Psoas muscle (tissue), 8 donors: Measurements from ENCODE around the gene VAC14. TPM values are rescaled to one million over a fixed set of nuclear protein-coding genes. Genes with fewer than 3 reads are reported as not detected.

Experiments used
- ATAC-seq, 4 donors: fragments of 200-7000 bp; cut with Tn5 transposase; one replicate each; pipeline ENCODE4 v1.9.1; 2020; ENCODE audit warnings: moderate library complexity in 3 of 4, mild to moderate bottlenecking in 2 of 4
- DNase-seq, 2 donors: peaks; one replicate each; pipeline ENCODE4 v3.0.0-alpha.2; 2020
- H3K27ac ChIP-seq: fragments of 200-600 bp; one replicate; pipeline ENCODE4 v1.8.0; 2022
- H3K27me3 ChIP-seq, 3 donors: fragments of 200-600 bp in 1 of 3; one replicate each; pipeline versions ENCODE4 v1.6.1 to v1.8.0; 2013 to 2022; ENCODE audit warnings: low read length in 2 of 3, mild to moderate bottlenecking in 2 of 3, moderate library complexity in 1 of 3; ENCODE audit not compliant: insufficient read depth in 3 of 3
- H3K36me3 ChIP-seq, 2 donors: fragments of 200-600 bp in 1 of 2; one replicate each; pipeline versions ENCODE4 v1.6.1 to v1.8.0; 2013 to 2022; ENCODE audit warnings: low read depth in 1 of 2, mild to moderate bottlenecking in 1 of 2, moderate library complexity in 1 of 2; ENCODE audit not compliant: insufficient read depth in 1 of 2
- H3K4me1 ChIP-seq: fragments of 200-600 bp; one replicate; pipeline ENCODE4 v1.8.0; 2022
- H3K4me3 ChIP-seq: fragments of 200-600 bp; one replicate; pipeline ENCODE4 v1.8.0; 2022; ENCODE audit warnings: mild to moderate bottlenecking
- H3K9me3 ChIP-seq: fragments of 200-600 bp; one replicate; pipeline ENCODE4 v1.8.0; 2022
- WGBS, 3 donors: extraction: QIAGEN DNeasy Blood & Tissue Kit; methylation state at CpG; one replicate each; pipeline versions ENCODE4 v1.1.6 to v1.1.7; 2013; 5-methylcytosine and 5-hydroxymethylcytosine counted together
- intact Hi-C, 2 donors: fragments of 100-400 bp; cut with DNase I; formaldehyde crosslinking; loops; one replicate each; pipeline versions ENCODE4 v1.11.0 to v1.14.2; 2022
- polyA plus RNA-seq, 3 donors: library from polyadenylated mRNA; stranded (reverse); fragments of 200-250 nt; gene quantifications; one replicate each; pipeline ENCODE4 v1.2.3, GENCODE V29; 2013
- total RNA-seq, 4 donors: library from RNA; stranded (reverse); fragmentation: NEBNext Ultra II Directional in 2 of 4; extraction: Animal tissue kit (Norgen Biotek cat#: 25700) in 2 of 4; gene quantifications; one replicate each; pipeline versions ENCODE4 v1.2.1 to v1.2.4, GENCODE V29; 2021 to 2023
- TF ChIP-seq, protein P1 (sequence below): fragments of 200-600 bp; IDR thresholded peaks from one replicate; pipeline ENCODE4 v1.8.0; 2022; ENCODE audit warnings: antibody characterized with exemption
- donor health status: healthy with polysubstance abuse.
- donor health status: DM: no; HTN: no; CAD: no; lungs with moderate emphysema.
- donor health status: Bipolar disorder and iron deficiency.
- donor health status: healthy.
- donor health status: DM: yes; HTN: yes; CAD: no.
- donor health status: DM: no; HTN: no; CAD: no.
- donor health status: DM: no; HTN: no; CAD: no.
- donor health status: DM: yes; HTN: yes; CAD: no.

The VAC14 gene
- total and polyA plus RNA-seq, 7 donors = 19.9 to 24.3 (median 23.0) TPM

DNA sequence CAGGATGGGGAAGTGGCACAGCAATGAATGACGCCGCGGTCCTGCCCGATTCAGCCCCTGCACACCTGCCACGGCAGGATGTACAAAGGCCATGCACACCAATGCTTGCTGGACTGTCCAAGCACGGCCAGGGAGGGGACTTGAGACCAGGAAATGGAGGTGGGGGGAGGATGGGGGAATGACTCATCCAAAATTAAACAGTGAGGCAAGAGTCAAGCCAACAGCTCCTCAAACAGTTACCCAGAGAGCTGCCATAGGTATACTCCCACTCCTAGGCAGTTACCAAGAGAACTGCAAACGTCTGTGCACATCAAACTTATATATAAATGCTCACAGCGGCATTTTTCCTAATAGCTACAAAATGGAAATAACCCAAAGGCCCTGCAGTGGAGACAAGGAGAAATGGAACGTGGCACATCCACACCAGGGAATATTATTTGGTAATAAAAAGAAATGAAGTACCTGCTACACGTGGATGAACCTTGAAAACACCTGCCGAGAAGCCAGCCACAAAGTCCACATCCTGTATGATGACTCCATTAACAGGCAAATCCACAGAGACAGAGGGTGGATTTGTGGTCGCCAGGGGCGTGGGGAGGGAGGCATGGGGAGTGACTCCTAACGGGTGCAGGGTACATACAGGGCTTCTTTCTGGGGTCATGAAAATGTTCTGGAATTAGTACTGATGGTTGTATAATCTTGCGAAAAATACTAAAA, 54.1 kb downstream of the VAC14 start:
- 49 to 54% (median 50%) methylated on average over 15 of the region's 15 CpGs for WGBS, 3 donors
- Histone ChIP-seq H3K27me3 (no peaks in the 10 kb centered on the region), H3K36me3 (peaks cover 0 to 15% of the 10 kb centered on the region in 2 donors), H3K9me3 (no peaks in the 10 kb centered on the region), H3K4me1 (peaks cover 68% of the 10 kb centered on the region), H3K4me3 (no peak overlapping the region), H3K27ac (peak overlapping the region; percentile 82)
- ATAC-seq (peak; percentile 53 to 65 (median 60)), DNase-seq (peak; percentile 77 to 84)
- TF ChIP-seq, protein P1, sequence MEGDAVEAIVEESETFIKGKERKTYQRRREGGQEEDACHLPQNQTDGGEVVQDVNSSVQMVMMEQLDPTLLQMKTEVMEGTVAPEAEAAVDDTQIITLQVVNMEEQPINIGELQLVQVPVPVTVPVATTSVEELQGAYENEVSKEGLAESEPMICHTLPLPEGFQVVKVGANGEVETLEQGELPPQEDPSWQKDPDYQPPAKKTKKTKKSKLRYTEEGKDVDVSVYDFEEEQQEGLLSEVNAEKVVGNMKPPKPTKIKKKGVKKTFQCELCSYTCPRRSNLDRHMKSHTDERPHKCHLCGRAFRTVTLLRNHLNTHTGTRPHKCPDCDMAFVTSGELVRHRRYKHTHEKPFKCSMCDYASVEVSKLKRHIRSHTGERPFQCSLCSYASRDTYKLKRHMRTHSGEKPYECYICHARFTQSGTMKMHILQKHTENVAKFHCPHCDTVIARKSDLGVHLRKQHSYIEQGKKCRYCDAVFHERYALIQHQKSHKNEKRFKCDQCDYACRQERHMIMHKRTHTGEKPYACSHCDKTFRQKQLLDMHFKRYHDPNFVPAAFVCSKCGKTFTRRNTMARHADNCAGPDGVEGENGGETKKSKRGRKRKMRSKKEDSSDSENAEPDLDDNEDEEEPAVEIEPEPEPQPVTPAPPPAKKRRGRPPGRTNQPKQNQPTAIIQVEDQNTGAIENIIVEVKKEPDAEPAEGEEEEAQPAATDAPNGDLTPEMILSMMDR = no peak
- intact Hi-C loops = no loop called here

DNA sequence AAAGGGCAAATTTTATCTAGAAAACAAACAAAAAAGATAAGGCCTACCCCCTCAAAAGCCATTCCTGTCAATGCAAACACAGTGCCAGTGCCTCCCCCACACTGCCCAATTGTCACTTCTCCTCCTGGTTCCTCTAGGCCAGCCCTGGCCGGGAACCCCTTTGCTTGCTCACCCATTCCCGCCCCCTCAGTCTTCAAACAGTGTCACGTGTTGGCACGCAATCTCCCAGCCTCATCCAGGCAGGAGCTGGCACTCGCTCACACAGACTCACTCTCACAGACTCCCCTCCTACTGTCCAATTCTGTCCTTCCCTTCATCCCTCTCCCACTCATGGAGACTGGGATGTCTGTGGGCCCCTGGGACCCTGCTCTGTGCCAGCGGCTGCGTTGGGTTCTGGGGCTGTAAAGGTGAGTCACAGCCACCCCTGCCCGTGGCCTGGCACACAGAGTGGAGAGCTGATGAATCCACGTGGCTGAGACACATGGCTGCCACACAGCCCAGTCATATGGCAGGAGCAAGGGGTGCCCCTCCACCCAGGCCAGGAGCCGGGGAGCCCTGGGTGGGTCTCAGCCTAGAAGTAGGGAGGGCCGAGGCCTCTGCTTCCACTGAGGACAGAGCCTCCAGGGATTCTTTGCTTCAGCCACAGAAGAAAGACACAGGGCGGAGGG, 54.8 kb downstream of the VAC14 start:
- peak; percentile 26 to 45 (median 32) for ATAC-seq
- 34 to 55% (median 41%) methylated on average over 12 of the region's 12 CpGs for WGBS, 3 donors
- H3K36me3 ChIP-seq = peaks cover 0 to 15% of the 10 kb centered on the region in 2 donors
- H3K9me3 ChIP-seq = no peaks in the 10 kb centered on the region
- TF ChIP-seq, protein P1 = no peak
- no peak overlapping the region for H3K4me3 ChIP-seq
- no peaks in the 10 kb centered on the region for H3K27me3 ChIP-seq
- intact Hi-C loops = no loop called here
- DNase-seq = peak; percentile 78 to 85
- peaks cover 61% of the 10 kb centered on the region for H3K4me1 ChIP-seq
- H3K27ac ChIP-seq = peak overlapping the region; percentile 82

DNA sequence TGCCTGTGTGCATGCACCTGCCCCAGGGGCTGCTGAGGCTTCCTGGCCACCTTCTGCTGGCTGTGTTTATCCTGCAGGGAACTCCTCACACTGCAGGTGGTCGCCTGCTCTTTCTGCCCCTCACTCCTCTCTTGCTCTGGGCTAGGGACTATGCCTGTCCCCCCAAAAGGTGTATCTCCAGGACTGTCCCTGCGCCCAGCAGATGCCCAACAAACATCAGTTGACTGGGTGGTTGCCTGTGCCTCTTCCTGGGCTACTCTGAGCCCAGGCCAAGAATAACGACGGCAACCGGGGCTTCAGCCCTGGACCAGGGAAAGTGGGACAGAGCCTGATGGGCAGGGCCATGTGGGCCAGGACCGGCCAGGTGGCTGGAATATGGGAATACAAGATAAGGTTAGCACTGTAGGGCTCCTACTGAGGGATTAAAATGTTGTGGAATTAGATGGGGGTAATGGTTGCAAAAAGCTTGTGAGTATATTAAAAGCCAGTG, 55.4 kb downstream of the VAC14 start:
- no peak for DNase-seq
- Histone ChIP-seq H3K4me3 (no peak overlapping the region), H3K27ac (peak overlapping the region; percentile 82), H3K4me1 (peaks cover 55% of the 10 kb centered on the region), H3K9me3 (no peaks in the 10 kb centered on the region), H3K27me3 (no peaks in the 10 kb centered on the region), H3K36me3 (peaks cover 0 to 15% of the 10 kb centered on the region in 2 donors)
- WGBS, 3 donors = 54 to 80% (median 61%) methylated on average over 6 of the region's 6 CpGs
- TF ChIP-seq, protein P1 = no peak
- intact Hi-C loops = no loop called here
- ATAC-seq = no peak

DNA sequence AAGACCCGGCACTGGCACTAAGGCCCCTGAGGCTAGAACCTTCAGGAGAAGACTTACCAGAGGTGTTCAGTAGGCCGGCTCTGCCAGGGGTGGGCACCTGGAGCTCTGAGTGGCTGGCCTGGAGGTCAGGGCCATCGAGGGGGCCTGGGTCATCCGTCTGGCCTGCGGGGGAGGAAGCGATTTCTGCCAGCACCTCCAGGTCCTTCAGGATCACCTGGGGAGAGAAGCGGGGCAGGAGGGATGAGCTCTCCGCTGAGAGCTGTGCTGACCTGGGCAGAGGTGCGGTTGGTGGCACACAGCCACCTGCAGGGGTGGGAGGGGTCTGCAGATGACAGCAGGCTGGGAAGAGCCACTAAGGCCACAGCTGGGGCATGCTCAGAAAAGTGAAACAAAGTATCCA, 56.6 kb downstream of the VAC14 start:
- TF ChIP-seq, protein P1 = no peak
- DNase-seq = no peak
- peak overlapping the region; percentile 36 for H3K27ac ChIP-seq
- no peak for ATAC-seq
- peaks cover 43% of the 10 kb centered on the region for H3K4me1 ChIP-seq
- no peak overlapping the region for H3K4me3 ChIP-seq
- H3K9me3 ChIP-seq = no peaks in the 10 kb centered on the region
- intact Hi-C loops = no loop called here
- WGBS, 3 donors = 94 to 99% (median 97%) methylated on average over 9 of the region's 9 CpGs
- H3K27me3 ChIP-seq = no peaks in the 10 kb centered on the region
- H3K36me3 ChIP-seq = peaks cover 0 to 15% of the 10 kb centered on the region in 2 donors
